HepG2 (cell line): ENCODE measurements around the gene GALR2.

Experiments used
- ARNT ChIP-seq: fragments of 450-650 bp; IDR thresholded peaks from 2 replicates; pipeline ENCODE4 v1.6.1; 2017
- JUND ChIP-seq: sonication (generic); formaldehyde crosslinking; IDR thresholded peaks from 2 replicates; pipeline ENCODE4 v1.8.0; 2022; ENCODE audit warnings: mild to moderate bottlenecking, missing genetic modification reagents
- POLR2AphosphoS5 ChIP-seq: IDR thresholded peaks from 2 replicates; pipeline ENCODE4 v1.6.1; 2012; ENCODE audit warnings: low read depth, low read length
- RFX5 ChIP-seq: IDR thresholded peaks from 2 replicates; pipeline ENCODE4 v1.6.1; 2011; ENCODE audit warnings: low read depth, low read length, improper control_type of control experiment
- TCF7L2 ChIP-seq: IDR thresholded peaks from 2 replicates; pipeline ENCODE4 v1.6.1; 2011; ENCODE audit warnings: mild to moderate bottlenecking, low read depth, low read length, moderate library complexity
- TP53 ChIP-seq: sonication (generic); formaldehyde crosslinking; conservative IDR thresholded peaks from 2 replicates; pipeline ENCODE4 v1.4.0; 2020; ENCODE audit warnings: missing genetic modification reagents
- ZBTB10 ChIP-seq: sonication (generic); formaldehyde crosslinking; IDR thresholded peaks from 2 replicates; pipeline ENCODE4 v1.4.0; 2020; ENCODE audit warnings: missing genetic modification reagents, borderline replicate concordance
- ZNF563 ChIP-seq: sonication (generic); formaldehyde crosslinking; IDR thresholded peaks from 2 replicates; pipeline ENCODE4 v1.8.0; 2022; ENCODE audit warnings: mild to moderate bottlenecking, moderate library complexity, missing genetic modification reagents

- TF ChIP-seq ZBTB10 (CRISPR knock-in tag) (no peak), ZNF563 (CRISPR knock-in tag) (no peak), TCF7L2 (no peak), ARNT (no peak), JUND (no peak), RFX5 (no peak), POLR2AphosphoS5 (no peak), TP53 (CRISPR knock-in tag) (no peak)
These were observed 21.4 kb downstream of the GALR2 start for GRCh38 chr17:76095943-76096342.
